Gastroesophageal sphincter (tissue), 4 donors: ENCODE measurements around the gene HSD11B2. TPM values are rescaled to one million over a fixed set of nuclear protein-coding genes. Genes with fewer than 3 reads are reported as not detected.
A peak's percentile ranks its signal among the peaks of the same experiment; 100 is the strongest.

Experiments used
- ATAC-seq: fragments of 150-250 bp; one replicate; pipeline ENCODE4 v1.9.1; 2016; ENCODE audit warnings: mild to moderate bottlenecking, moderate library complexity
- H3K27ac ChIP-seq, 4 donors: fragments of 200-600 bp; sonication (generic) in 3 of 4; 1 replicate in 3 of 4; 2 replicates in 1 of 4; pipeline ENCODE4 v1.5.1; 2016 to 2019
- H3K27me3 ChIP-seq: fragments of 200-600 bp; sonication (generic); one replicate; pipeline ENCODE4 v1.5.1; 2019
- H3K36me3 ChIP-seq, 2 donors: fragments of 200-600 bp; sonication (generic); one replicate each; pipeline ENCODE4 v1.5.1; 2019; ENCODE audit warnings: control low read depth in 1 of 2
- H3K4me1 ChIP-seq, 3 donors: fragments of 200-600 bp; sonication (generic); 1 replicate in 2 of 3; 2 replicates in 1 of 3; pipeline ENCODE4 v1.5.1; 2016 to 2019; ENCODE audit warnings: control low read depth in 2 of 3
- H3K4me3 ChIP-seq, 2 donors: fragments of 200-600 bp; sonication (generic); one replicate each; pipeline ENCODE4 v1.5.1; 2019; ENCODE audit warnings: mild to moderate bottlenecking in 1 of 2, moderate library complexity in 1 of 2
- H3K9me3 ChIP-seq, 3 donors: fragments of 200-600 bp; sonication (generic); one replicate each; pipeline ENCODE4 v1.5.1; 2017 to 2019; ENCODE audit warnings: control low read depth in 2 of 3
- EP300 ChIP-seq: sonication (generic); formaldehyde crosslinking; IDR thresholded peaks from one replicate; pipeline ENCODE4 v1.6.1; 2017; ENCODE audit warnings: antibody characterized with exemption, mild to moderate bottlenecking
- POLR2A ChIP-seq, 2 donors: fragments of 450-650 bp; IDR thresholded peaks; one replicate each; pipeline ENCODE4 v1.6.1; 2017; ENCODE audit warnings: antibody characterized with exemption in 2 of 2, mild to moderate bottlenecking in 2 of 2, moderate library complexity in 1 of 2
- POLR2AphosphoS5 ChIP-seq: sonication (generic); formaldehyde crosslinking; IDR thresholded peaks from one replicate; pipeline ENCODE4 v1.6.1; 2017; ENCODE audit warnings: antibody characterized with exemption
- WGBS, 2 donors: methylation state at CpG; one replicate each; pipeline ENCODE4 v1.1.5; 2018; ENCODE audit warnings: low coverage in 1 of 2; 5-methylcytosine and 5-hydroxymethylcytosine counted together
- total RNA-seq, 4 donors: library from RNA; depleted of rRNA; stranded (reverse); fragments of >200 nt; gene quantifications; one replicate each; pipeline ENCODE4 v1.1.0, GENCODE V29; 2016
- TF ChIP-seq, protein P1 (sequence below), 4 experiments: fragments of 200-600 bp in 2 of 4; fragments of 450-650 bp in 2 of 4; sonication (generic) in 1 of 4; IDR thresholded peaks; one replicate each; pipeline ENCODE4 v1.5.1; 2017 to 2019; ENCODE audit warnings: antibody characterized with exemption in 4 of 4, mild to moderate bottlenecking in 2 of 4, moderate library complexity in 2 of 4

The HSD11B2 gene
- total RNA-seq, 4 donors from 2014 or later: 0.19 to 2.1 (median 0.27) TPM; not detected in 1

DNA sequence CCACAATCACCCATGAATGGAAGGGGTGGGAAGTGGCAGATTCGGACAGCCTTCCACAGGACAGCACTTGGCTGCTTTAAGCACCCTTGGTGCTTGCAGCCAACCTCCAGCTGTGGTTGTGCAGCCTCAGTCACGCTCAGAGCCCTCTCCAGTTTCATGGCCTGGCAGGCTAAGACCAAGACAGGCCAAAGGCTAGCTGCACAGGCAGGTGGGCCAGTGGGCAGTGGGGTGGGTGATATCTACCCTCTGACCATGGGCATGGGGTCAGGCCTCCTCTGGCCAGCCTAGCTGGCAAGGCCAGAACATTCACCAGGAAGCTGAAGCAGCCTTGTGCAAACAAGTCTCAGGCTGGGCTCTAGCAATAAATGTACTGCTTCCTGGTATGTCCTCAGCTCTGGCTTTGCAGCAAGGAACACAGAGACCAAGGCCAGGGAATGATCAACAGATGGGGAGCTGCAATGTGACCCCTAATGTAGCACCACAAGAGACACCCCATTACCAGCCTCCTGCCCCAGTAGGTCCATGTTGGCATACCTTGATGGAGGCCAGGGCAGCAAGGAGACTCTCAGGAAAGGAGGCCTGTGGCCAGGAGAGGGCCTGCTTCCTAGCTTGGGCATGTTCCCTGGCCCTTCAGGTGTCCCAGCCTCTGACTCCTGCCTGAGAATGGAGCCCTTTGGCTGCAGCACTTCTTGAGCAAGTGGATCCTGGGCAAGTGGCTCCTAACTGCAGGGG, 20.9 kb downstream of the HSD11B2 start:
- no peak overlapping the region for H3K4me3 ChIP-seq
- ATAC-seq: no peak
- peaks cover 0 to 63% of the 10 kb centered on the region in 2 donors for H3K36me3 ChIP-seq
- H3K9me3 ChIP-seq: no peaks in the 10 kb centered on the region
- H3K27me3 ChIP-seq: no peaks in the 10 kb centered on the region
- WGBS, 2 donors: 33% methylated on average over 1 of the region's 2 CpGs; no CpG with 5 or more reads in 1 of the 2 donors
- H3K4me1 ChIP-seq: peaks cover 0 to 74% (median 34%) of the 10 kb centered on the region in 3 donors
- no peak for TF ChIP-seq POLR2A (IDR thresholded peaks at IDR 0.05)
- no peak for TF ChIP-seq POLR2AphosphoS5
- TF ChIP-seq EP300: no peak
- TF ChIP-seq, protein P1, sequence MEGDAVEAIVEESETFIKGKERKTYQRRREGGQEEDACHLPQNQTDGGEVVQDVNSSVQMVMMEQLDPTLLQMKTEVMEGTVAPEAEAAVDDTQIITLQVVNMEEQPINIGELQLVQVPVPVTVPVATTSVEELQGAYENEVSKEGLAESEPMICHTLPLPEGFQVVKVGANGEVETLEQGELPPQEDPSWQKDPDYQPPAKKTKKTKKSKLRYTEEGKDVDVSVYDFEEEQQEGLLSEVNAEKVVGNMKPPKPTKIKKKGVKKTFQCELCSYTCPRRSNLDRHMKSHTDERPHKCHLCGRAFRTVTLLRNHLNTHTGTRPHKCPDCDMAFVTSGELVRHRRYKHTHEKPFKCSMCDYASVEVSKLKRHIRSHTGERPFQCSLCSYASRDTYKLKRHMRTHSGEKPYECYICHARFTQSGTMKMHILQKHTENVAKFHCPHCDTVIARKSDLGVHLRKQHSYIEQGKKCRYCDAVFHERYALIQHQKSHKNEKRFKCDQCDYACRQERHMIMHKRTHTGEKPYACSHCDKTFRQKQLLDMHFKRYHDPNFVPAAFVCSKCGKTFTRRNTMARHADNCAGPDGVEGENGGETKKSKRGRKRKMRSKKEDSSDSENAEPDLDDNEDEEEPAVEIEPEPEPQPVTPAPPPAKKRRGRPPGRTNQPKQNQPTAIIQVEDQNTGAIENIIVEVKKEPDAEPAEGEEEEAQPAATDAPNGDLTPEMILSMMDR (IDR thresholded peaks at IDR 0.05): no peak
- peak overlapping the region in 2 of 4 donors; percentile 24 to 38 for H3K27ac ChIP-seq

DNA sequence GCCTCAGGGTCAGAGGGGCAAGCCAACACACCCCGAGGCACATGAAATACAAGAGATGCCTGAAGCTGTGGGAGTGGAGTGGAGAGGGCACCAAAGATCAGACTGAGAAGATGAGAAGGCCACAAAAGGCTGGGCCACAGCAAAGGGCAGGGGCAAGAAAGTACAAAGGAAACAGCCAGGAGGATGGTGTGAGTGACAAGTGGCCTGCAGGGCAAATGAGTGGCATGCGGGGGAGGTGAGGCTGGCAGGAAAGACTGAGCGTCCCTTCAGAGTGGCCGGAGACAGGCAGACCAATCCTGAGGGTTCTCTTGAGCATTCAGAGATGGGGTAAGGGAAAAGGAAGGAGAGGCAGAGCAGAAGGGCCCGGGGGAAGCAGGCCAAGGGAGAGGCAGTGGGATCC, 23.2 kb downstream of the HSD11B2 start:
- Histone ChIP-seq H3K36me3 (peaks cover 0 to 46% of the 10 kb centered on the region in 2 donors), H3K4me3 (no peak overlapping the region), H3K27me3 (no peaks in the 10 kb centered on the region), H3K9me3 (no peaks in the 10 kb centered on the region), H3K4me1 (peaks cover 0 to 76% (median 45%) of the 10 kb centered on the region in 3 donors), H3K27ac (no peak overlapping the region)
- WGBS, 2 donors: 77 to 80% methylated on average over 2 to 4 of the region's 5 CpGs
- no peak for ATAC-seq
- TF ChIP-seq EP300: no peak

DNA sequence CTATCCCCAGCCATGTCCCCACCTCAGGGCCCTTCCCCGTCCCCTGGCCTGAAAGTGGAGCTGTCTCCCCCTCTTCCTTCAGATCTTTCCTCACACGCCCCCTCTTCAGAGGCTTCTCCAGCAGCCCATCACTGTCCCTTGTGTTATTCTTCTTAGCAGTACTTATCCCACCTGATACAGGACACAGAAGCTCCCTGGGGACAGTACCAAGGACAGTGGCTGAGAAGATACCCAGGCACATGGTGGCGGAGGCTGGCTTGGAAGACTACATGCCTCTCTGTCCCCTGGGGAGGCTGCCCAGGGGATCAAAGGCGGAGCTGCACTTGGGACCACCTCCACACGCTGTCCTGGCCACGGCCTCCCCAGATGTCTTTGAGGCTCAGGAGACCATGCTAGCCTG, 23.9 kb downstream of the HSD11B2 start:
- Histone ChIP-seq H3K27me3 (no peaks in the 10 kb centered on the region), H3K4me1 (peaks cover 0 to 76% (median 47%) of the 10 kb centered on the region in 3 donors)
- no peak for ATAC-seq

DNA sequence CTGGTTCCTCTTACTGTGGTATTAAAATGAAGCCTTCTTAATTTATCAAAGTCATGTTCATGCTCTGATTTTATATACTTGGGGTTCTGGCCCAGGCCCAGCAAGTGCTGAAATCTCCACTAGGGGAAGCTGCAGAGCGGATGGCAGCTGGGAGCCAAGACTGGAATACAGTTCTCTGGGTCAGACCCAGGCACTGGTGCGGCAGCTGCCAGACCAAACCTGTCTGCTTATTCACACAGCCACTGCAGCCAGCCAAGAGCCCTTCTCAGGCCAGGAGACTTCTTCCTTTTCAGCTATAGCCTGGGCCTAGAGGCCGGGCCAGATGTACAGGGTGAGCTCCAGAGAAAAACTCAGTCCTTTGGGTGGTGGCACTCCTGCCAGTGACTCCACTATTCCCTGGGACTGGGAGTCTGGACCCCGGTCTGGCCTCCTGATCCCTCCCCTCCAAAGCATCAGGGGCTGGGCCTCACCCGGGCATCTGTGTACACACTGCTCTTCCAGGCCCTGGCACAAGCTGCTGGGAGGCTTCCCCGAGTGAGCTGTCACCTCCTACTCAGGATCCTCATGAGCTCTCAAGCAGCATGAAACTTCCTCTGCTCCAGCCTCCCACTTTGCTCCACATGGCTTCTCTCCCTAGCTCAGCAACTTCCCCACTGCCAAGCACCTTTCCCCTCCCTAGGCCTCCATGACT, 25.6 kb downstream of the HSD11B2 start:
- H3K36me3 ChIP-seq: peaks cover 0 to 30% of the 10 kb centered on the region in 2 donors
- ATAC-seq: peak; percentile 71

More for the DNA sequence above, 23.9 kb downstream of the HSD11B2 start:
- 94% methylated on average over 2 of the region's 6 CpGs; no CpG with 5 or more reads in 1 of the 2 donors for WGBS, 2 donors
- H3K4me3 ChIP-seq: no peak overlapping the region
- no peak overlapping the region for H3K27ac ChIP-seq
- TF ChIP-seq POLR2AphosphoS5: no peak
- no peak for TF ChIP-seq POLR2A (IDR thresholded peaks at IDR 0.05)
- TF ChIP-seq, protein P1 (IDR thresholded peaks at IDR 0.05): no peak
- no peak for TF ChIP-seq EP300
- H3K9me3 ChIP-seq: no peaks in the 10 kb centered on the region
- peaks cover 0 to 39% of the 10 kb centered on the region in 2 donors for H3K36me3 ChIP-seq

DNA sequence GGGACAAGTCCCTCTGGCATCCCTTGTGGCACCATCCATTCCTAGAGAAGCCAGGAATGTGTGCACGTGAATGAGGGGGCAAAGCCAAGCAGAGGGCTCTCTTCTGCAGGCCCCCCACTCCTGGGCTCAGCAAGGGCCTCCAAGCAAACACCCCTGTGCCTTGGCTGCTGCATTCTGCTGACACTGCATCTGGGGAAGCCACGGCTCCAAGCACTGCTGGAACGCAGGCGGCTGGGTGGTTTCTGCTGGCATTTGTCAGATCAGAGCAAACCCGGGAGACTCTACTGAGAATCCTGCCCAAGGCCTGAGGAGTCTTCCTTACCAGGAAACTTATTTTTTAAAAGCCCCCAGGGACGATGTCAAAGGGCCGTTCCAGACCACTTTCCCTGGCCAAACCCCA, 26.7 kb downstream of the HSD11B2 start:
- Histone ChIP-seq H3K4me1 (peaks cover 0 to 76% (median 61%) of the 10 kb centered on the region in 3 donors), H3K36me3 (peaks cover 0 to 24% of the 10 kb centered on the region in 2 donors), H3K27me3 (no peaks in the 10 kb centered on the region), H3K27ac (peak overlapping the region in 3 of 4 donors; percentile 66 to 76 (median 68)), H3K9me3 (no peaks in the 10 kb centered on the region), H3K4me3 (no peak overlapping the region)
- no peak for TF ChIP-seq POLR2AphosphoS5
- TF ChIP-seq POLR2A (IDR thresholded peaks at IDR 0.05): no peak
- no peak for TF ChIP-seq EP300
- TF ChIP-seq, protein P1 (IDR thresholded peaks at IDR 0.05): no peak
- no peak for ATAC-seq
- 20% methylated on average over 1 of the region's 7 CpGs; no CpG with 5 or more reads in 1 of the 2 donors for WGBS, 2 donors

More for the DNA sequence above, 25.6 kb downstream of the HSD11B2 start:
- no peak for TF ChIP-seq POLR2A (IDR thresholded peaks at IDR 0.05)
- TF ChIP-seq POLR2AphosphoS5: peak; percentile 41
- TF ChIP-seq, protein P1 (IDR thresholded peaks at IDR 0.05): peak in 3 of 4 experiments; percentile 69 to 83 (median 71)
- TF ChIP-seq EP300: no peak
- peak overlapping the region in 3 of 4 donors; percentile 66 to 76 (median 68) for H3K27ac ChIP-seq
- no peaks in the 10 kb centered on the region for H3K9me3 ChIP-seq
- 20% methylated on average over 2 of the region's 6 CpGs; no CpG with 5 or more reads in 1 of the 2 donors for WGBS, 2 donors
- H3K4me3 ChIP-seq: no peak overlapping the region
- peaks cover 0 to 76% (median 50%) of the 10 kb centered on the region in 3 donors for H3K4me1 ChIP-seq
- H3K27me3 ChIP-seq: no peaks in the 10 kb centered on the region
